Thyroid gland (tissue), 4 donors: ENCODE measurements around the gene CIROP. TPM values are rescaled to one million over a fixed set of nuclear protein-coding genes. Genes with fewer than 3 reads are reported as not detected.

Experiments
- DNase-seq, 2 donors: peaks; one replicate each; pipeline ENCODE4 v3.0.0-alpha.2; 2019
- H3K27ac ChIP-seq, 3 donors: fragments of 200-600 bp; sonication (generic); 1 replicate in 2 of 3; 2 replicates in 1 of 3; pipeline ENCODE4 v1.5.1; 2016 to 2019; ENCODE audit warnings: mild to moderate bottlenecking in 1 of 3, moderate library complexity in 1 of 3
- H3K27me3 ChIP-seq: fragments of 200-600 bp; sonication (generic); one replicate; pipeline ENCODE4 v1.5.1; 2019
- H3K36me3 ChIP-seq, 2 donors: fragments of 200-600 bp; sonication (generic); one replicate each; pipeline ENCODE4 v1.5.1; 2016 to 2019
- H3K4me1 ChIP-seq, 2 donors: fragments of 200-600 bp; sonication (generic); one replicate each; pipeline ENCODE4 v1.5.1; 2017 to 2019
- H3K4me3 ChIP-seq, 3 donors: fragments of 200-600 bp; sonication (generic); replicated peaks in 1 of 3; 1 replicate in 2 of 3; 2 replicates in 1 of 3; pipeline ENCODE4 v1.5.1; 2016; ENCODE audit warnings: mild to moderate bottlenecking in 1 of 3
- H3K9me3 ChIP-seq: fragments of 200-600 bp; sonication (generic); one replicate; pipeline ENCODE4 v1.5.1; 2017
- POLR2A ChIP-seq, 2 donors: fragments of 450-650 bp; IDR thresholded peaks; one replicate each; pipeline ENCODE4 v1.6.1; 2017; ENCODE audit warnings: antibody characterized with exemption in 2 of 2, mild to moderate bottlenecking in 2 of 2, moderate library complexity in 1 of 2
- WGBS, 2 donors: methylation state at CpG; one replicate each; pipeline ENCODE4 v1.1.5; 2017; 5-methylcytosine and 5-hydroxymethylcytosine counted together
- intact Hi-C: fragments of 100-400 bp; cut with DNase I; formaldehyde crosslinking; loops from one replicate; pipeline ENCODE4 v1.15.1; 2023
- total RNA-seq, 4 donors: library from RNA; depleted of rRNA; stranded (reverse); fragments of >200 nt; gene quantifications; one replicate each; pipeline ENCODE4 v1.2.3, GENCODE V29; 2016
- TF ChIP-seq, protein P1 (sequence below), 6 experiments: fragments of 200-600 bp in 3 of 6; fragments of 450-650 bp in 3 of 6; sonication (generic) in 3 of 6; IDR thresholded peaks; one replicate each; pipeline ENCODE4 v1.5.1; 2016 to 2019; ENCODE audit warnings: antibody characterized with exemption in 6 of 6, mild to moderate bottlenecking in 2 of 6, inconsistent platforms in 1 of 6, moderate library complexity in 1 of 6

Gene CIROP
- total RNA-seq, 4 donors from 2014 or later = 0.11 TPM; not detected in 3

DNA sequence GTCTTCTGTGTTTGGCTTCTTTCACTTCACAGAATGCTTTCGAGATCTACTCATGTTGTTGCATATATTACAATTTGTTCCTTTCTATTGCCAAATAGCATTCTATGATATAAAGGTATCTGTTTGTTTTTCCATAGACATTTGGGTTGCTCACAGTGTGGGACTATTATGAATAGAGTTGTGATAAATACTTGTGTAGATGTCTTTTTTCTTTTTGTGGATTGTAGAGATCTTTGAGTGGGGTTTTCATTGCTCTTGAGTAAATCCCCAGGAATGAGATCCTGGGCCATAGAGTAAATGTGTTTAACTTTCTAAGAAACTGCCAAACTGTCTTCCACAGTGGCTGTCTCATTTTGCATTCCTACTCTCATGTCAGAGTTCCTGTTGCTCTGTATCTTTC lies 39.1 kb upstream of the CIROP start:
- H3K27me3 ChIP-seq = no peaks in the 10 kb centered on the region
- H3K27ac ChIP-seq = no peak overlapping the region
- peaks cover 0 to 9% of the 10 kb centered on the region in 2 donors for H3K4me1 ChIP-seq
- H3K9me3 ChIP-seq = no peaks in the 10 kb centered on the region
- WGBS, 2 donors = 41 to 93% methylated on average over 1 of the region's 1 CpG
- no peak overlapping the region for H3K4me3 ChIP-seq
- no peak for TF ChIP-seq POLR2A (IDR thresholded peaks at IDR 0.05)
- TF ChIP-seq, protein P1, sequence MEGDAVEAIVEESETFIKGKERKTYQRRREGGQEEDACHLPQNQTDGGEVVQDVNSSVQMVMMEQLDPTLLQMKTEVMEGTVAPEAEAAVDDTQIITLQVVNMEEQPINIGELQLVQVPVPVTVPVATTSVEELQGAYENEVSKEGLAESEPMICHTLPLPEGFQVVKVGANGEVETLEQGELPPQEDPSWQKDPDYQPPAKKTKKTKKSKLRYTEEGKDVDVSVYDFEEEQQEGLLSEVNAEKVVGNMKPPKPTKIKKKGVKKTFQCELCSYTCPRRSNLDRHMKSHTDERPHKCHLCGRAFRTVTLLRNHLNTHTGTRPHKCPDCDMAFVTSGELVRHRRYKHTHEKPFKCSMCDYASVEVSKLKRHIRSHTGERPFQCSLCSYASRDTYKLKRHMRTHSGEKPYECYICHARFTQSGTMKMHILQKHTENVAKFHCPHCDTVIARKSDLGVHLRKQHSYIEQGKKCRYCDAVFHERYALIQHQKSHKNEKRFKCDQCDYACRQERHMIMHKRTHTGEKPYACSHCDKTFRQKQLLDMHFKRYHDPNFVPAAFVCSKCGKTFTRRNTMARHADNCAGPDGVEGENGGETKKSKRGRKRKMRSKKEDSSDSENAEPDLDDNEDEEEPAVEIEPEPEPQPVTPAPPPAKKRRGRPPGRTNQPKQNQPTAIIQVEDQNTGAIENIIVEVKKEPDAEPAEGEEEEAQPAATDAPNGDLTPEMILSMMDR (IDR thresholded peaks at IDR 0.05) = no peak
- DNase-seq = no peak
- intact Hi-C loops = no loop called here
- H3K36me3 ChIP-seq = peaks cover 11 to 14% of the 10 kb centered on the region in 2 donors

DNA sequence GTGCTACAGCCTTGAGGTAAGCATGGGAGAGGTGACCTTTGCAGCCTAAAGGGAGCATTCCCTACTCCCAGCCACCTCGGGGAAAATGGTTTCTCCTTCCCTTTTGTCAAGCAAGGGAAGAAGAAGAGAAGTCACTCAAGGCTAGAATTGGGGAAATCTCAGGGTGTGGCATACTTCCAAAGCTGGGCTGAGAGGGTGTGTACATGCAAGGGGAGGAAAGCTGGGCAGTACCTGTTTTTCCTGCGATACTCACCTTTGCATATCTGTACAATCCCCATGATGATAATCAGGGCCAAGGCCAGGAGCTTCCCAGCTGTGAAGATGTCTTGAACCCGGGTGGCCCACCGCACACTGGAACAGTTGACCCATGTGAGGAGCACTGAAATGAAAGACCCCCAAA lies 38.0 kb upstream of the CIROP start:
- peak overlapping the region in 1 of 3 donors; percentile 57 for H3K27ac ChIP-seq
- intact Hi-C loops = no loop called here
- DNase-seq = no peak
- no peak overlapping the region for H3K4me3 ChIP-seq
- WGBS, 2 donors = 91 to 92% methylated on average over 4 of the region's 4 CpGs
- no peak for TF ChIP-seq POLR2A (IDR thresholded peaks at IDR 0.05)
- TF ChIP-seq, protein P1 (IDR thresholded peaks at IDR 0.05) = no peak
- no peaks in the 10 kb centered on the region for H3K9me3 ChIP-seq
- H3K4me1 ChIP-seq = peaks cover 0 to 9% of the 10 kb centered on the region in 2 donors
- no peaks in the 10 kb centered on the region for H3K27me3 ChIP-seq
- H3K36me3 ChIP-seq = peaks cover 11 to 14% of the 10 kb centered on the region in 2 donors

DNA sequence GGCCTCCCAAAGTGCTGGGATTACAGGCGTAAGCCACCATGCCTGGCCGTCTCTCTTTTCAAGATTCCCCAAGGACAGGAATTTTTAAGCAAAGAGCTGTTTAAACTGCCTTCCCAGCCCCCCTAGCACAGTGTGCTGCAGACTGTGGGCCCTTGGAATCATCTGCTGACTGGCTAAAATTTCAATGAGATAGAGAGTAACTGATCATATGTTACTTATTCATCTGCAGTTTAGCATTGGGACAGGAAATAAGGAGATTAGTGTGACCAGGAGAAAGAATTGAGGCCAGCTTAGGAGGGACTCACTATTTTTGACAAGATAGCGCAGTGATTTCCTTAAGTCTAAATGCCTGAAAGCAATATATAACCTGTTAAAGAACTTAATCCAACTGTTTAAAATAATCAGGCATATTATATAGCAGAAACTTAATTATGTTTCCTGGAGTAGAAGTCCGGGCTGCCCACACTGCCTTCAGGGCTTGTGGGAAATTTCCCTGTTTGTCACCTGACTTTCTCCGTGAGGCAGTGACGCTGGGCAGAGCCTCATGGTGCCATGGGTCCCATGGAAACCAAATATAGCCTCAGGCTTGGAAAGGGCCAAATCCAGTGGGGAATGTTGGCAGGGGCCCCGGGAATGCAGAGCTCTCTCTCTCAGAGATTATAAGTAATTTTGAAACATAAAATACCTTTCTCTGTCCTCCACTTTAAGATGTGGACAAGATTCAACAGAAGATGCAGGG lies 37.1 kb upstream of the CIROP start:
- no peak for TF ChIP-seq POLR2A (IDR thresholded peaks at IDR 0.05)
- peak overlapping the region in 1 of 3 donors; percentile 57 for H3K27ac ChIP-seq
- peak in 1 of 2 donors; percentile 61 for DNase-seq
- H3K36me3 ChIP-seq = peaks cover 11 to 14% of the 10 kb centered on the region in 2 donors
- 69 to 83% methylated on average over 7 of the region's 7 CpGs for WGBS, 2 donors
- H3K27me3 ChIP-seq = no peaks in the 10 kb centered on the region
- H3K4me3 ChIP-seq = no peak overlapping the region
- intact Hi-C loops = no loop called here
- H3K9me3 ChIP-seq = no peaks in the 10 kb centered on the region
- peaks cover 0 to 9% of the 10 kb centered on the region in 2 donors for H3K4me1 ChIP-seq

DNA sequence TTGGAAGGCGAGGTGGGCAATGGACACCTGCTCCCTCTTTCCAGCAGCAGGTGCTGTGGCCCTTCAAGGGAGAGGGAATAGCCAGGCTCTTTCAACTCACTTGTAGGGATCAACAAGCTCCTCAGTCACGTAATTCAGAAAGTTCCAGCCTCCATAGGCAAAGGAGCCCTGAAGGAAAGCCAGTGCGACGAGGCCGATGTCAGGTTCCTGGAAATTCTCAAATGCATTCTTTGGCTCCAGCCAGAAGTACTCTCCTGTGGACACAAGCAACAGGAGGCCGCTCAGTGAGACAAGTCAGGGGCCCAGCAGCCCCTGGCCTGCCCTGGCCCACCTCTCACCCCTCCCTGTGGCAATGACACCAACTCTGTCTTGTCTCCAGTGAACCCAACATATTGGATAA lies 35.6 kb upstream of the CIROP start:
- peaks cover 0 to 9% of the 10 kb centered on the region in 2 donors for H3K4me1 ChIP-seq
- H3K36me3 ChIP-seq = peaks cover 11 to 14% of the 10 kb centered on the region in 2 donors

DNA sequence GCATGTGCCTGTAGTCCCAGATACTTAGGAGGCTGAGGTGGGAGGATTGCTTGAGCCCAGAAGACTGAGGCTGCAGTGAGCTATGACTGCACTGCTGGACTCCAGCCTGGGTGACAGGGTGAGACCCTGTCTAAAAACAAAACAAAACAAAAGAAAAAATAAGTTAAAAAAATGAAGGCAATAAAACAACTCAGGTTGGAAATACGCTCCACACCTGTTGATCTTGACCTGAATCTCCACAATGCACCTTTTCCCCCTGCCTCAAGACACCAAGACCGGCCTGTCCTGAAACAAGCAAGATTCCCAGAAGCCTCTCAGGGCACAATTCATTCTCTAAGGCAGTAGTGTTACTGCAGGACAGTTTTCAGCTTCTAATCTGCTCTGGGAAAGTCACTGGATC lies 35.1 kb upstream of the CIROP start:
- TF ChIP-seq, protein P1 (IDR thresholded peaks at IDR 0.05) = no peak
- TF ChIP-seq POLR2A (IDR thresholded peaks at IDR 0.05) = no peak
- no peak overlapping the region for H3K4me3 ChIP-seq
- intact Hi-C loops = no loop called here
- no peak overlapping the region for H3K27ac ChIP-seq
- WGBS, 2 donors = 90 to 93% methylated on average over 2 of the region's 2 CpGs
- H3K9me3 ChIP-seq = no peaks in the 10 kb centered on the region
- no peaks in the 10 kb centered on the region for H3K27me3 ChIP-seq
- no peak for DNase-seq
- H3K4me1 ChIP-seq = peaks cover 0 to 9% of the 10 kb centered on the region in 2 donors
- peaks cover 11 to 14% of the 10 kb centered on the region in 2 donors for H3K36me3 ChIP-seq

More for the DNA sequence above, 35.6 kb upstream of the CIROP start:
- TF ChIP-seq, protein P1 (IDR thresholded peaks at IDR 0.05) = no peak
- no peak for TF ChIP-seq POLR2A (IDR thresholded peaks at IDR 0.05)
- no peak overlapping the region for H3K4me3 ChIP-seq
- no peak overlapping the region for H3K27ac ChIP-seq
- no peaks in the 10 kb centered on the region for H3K9me3 ChIP-seq
- no peak for DNase-seq
- 69 to 72% methylated on average over 6 of the region's 6 CpGs for WGBS, 2 donors
- H3K27me3 ChIP-seq = no peaks in the 10 kb centered on the region
- intact Hi-C loops = no loop called here
